Neural cell (in vitro differentiated cells): ENCODE measurements around the gene USP26. TPM values are rescaled to one million over a fixed set of nuclear protein-coding genes. Genes with fewer than 3 reads are reported as not detected.

Experiments used
- H2AFZ ChIP-seq: fragments of 200-600, 300-800 bp; sonication (generic), shearing (Covaris generic); 2 replicates; pipeline ENCODE4 v1.6.0; 2014; ENCODE audit warnings: low read depth, mild to moderate bottlenecking, antibody characterized with exemption, low read length, moderate library complexity
- H3F3A ChIP-seq: fragments of 200-600 bp; shearing (Covaris generic); 2 replicates; pipeline ENCODE4 v1.6.1; 2016; ENCODE audit warnings: mild to moderate bottlenecking, moderate library complexity, mixed read lengths, antibody characterized with exemption, low read length; ENCODE audit not compliant: insufficient read depth, poor library complexity, severe bottlenecking
- H3K27ac ChIP-seq: fragments of 200-600, 300-800 bp; sonication (generic), shearing (Covaris generic); 2 replicates; pipeline ENCODE4 v1.5.1; 2014; ENCODE audit warnings: mild to moderate bottlenecking, low read length, moderate library complexity
- H3K27me3 ChIP-seq: fragments of 300-800, 200-600 bp; sonication (generic), shearing (Covaris generic); 2 replicates; pipeline ENCODE4 v1.6.0; 2014; ENCODE audit warnings: mild to moderate bottlenecking, low read depth, low read length, moderate library complexity; ENCODE audit not compliant: insufficient read depth
- H3K36me3 ChIP-seq: fragments of 300-800, 200-600 bp; sonication (generic), shearing (Covaris generic); 2 replicates; pipeline ENCODE4 v1.5.1; 2014; ENCODE audit warnings: mild to moderate bottlenecking, antibody characterized with exemption, low read length, moderate library complexity; ENCODE audit not compliant: insufficient read depth
- H3K4me2 ChIP-seq: fragments of 300-800, 200-600 bp; sonication (generic), shearing (Covaris generic); 2 replicates; pipeline ENCODE4 v1.6.0; 2014; ENCODE audit warnings: mild to moderate bottlenecking, low read length
- H3K4me3 ChIP-seq: fragments of 300-800, 200-600 bp; sonication (generic), shearing (Covaris generic); 2 replicates; pipeline ENCODE4 v1.5.1; 2014; ENCODE audit warnings: mild to moderate bottlenecking, low read length, moderate library complexity
- H3K79me2 ChIP-seq: fragments of 200-600 bp; shearing (Covaris generic); replicated peaks from 2 replicates; pipeline ENCODE4 v1.6.0; 2014; ENCODE audit warnings: mild to moderate bottlenecking, low read length, moderate library complexity; ENCODE audit not compliant: insufficient read depth
- H3K9ac ChIP-seq: fragments of 300-800, 200-600 bp; sonication (generic), shearing (Covaris generic); 2 replicates; pipeline ENCODE4 v1.6.1; 2016; ENCODE audit warnings: mild to moderate bottlenecking, low read length, mixed read lengths
- H3K9me2 ChIP-seq: fragments of 200-600 bp; shearing (Covaris generic); 2 replicates; pipeline ENCODE4 v1.6.1; 2016; ENCODE audit warnings: mild to moderate bottlenecking, low read length, mixed read lengths; ENCODE audit not compliant: insufficient read depth
- H3K9me3 ChIP-seq: fragments of 200-600, 300-800 bp; sonication (generic), shearing (Covaris generic); 2 replicates; pipeline ENCODE4 v1.6.1; 2016; ENCODE audit warnings: mild to moderate bottlenecking, mixed run types, low read length, moderate library complexity, mixed read lengths
- H4K20me1 ChIP-seq: fragments of 200-600 bp; shearing (Covaris generic); 2 replicates; pipeline ENCODE4 v1.6.1; 2016; ENCODE audit warnings: mild to moderate bottlenecking, mixed run types; ENCODE audit not compliant: insufficient read depth
- CTCF ChIP-seq: fragments of 450-650 bp; IDR thresholded peaks from 2 replicates; pipeline ENCODE4 v1.5.1; 2014; ENCODE audit warnings: antibody characterized with exemption, mild to moderate bottlenecking, moderate library complexity; ENCODE audit not compliant: poor library complexity, severe bottlenecking
- EP300 ChIP-seq: fragments of 450-650 bp; conservative IDR thresholded peaks from 2 replicates; pipeline ENCODE4 v1.6.1; 2014; ENCODE audit warnings: antibody characterized with exemption, mild to moderate bottlenecking, moderate library complexity; ENCODE audit not compliant: poor library complexity, severe bottlenecking
- EZH2 ChIP-seq: fragments of 200-600, 300-800 bp; shearing (Covaris generic), sonication (generic); IDR thresholded peaks from 2 replicates; pipeline ENCODE4 v1.6.1; 2014; ENCODE audit warnings: antibody characterized with exemption, low read length, borderline replicate concordance, mild to moderate bottlenecking; ENCODE audit not compliant: insufficient read depth, poor library complexity, severe bottlenecking
- MXI1 ChIP-seq: fragments of 450-650 bp; conservative IDR thresholded peaks from 2 replicates; pipeline ENCODE4 v1.6.1; 2014; ENCODE audit warnings: antibody characterized with exemption, mild to moderate bottlenecking; ENCODE audit not compliant: poor library complexity, severe bottlenecking
- POLR2AphosphoS5 ChIP-seq: IDR thresholded peaks from 2 replicates; pipeline ENCODE4 v1.6.1; 2012
- RAD21 ChIP-seq: fragments of 450-650 bp; conservative IDR thresholded peaks from 2 replicates; pipeline ENCODE4 v1.6.1; 2014; ENCODE audit warnings: antibody characterized with exemption, mild to moderate bottlenecking, moderate library complexity
- REST ChIP-seq: IDR thresholded peaks from 2 replicates; pipeline ENCODE4 v1.6.1; 2012; ENCODE audit warnings: borderline replicate concordance
- SMC3 ChIP-seq: fragments of 450-650 bp; conservative IDR thresholded peaks from 2 replicates; pipeline ENCODE4 v1.6.1; 2014; ENCODE audit warnings: antibody characterized with exemption, mild to moderate bottlenecking, moderate library complexity; ENCODE audit not compliant: poor library complexity
- TAF1 ChIP-seq: IDR thresholded peaks from 2 replicates; pipeline ENCODE4 v1.6.1; 2012; ENCODE audit warnings: low read depth
- polyA plus RNA-seq: library from polyadenylated mRNA; depleted of rRNA; stranded (reverse); fragments of >200 nt; gene quantifications from 2 replicates; pipeline ENCODE4 v1.2.3, GENCODE V29; 2014

The USP26 gene
- polyA plus RNA-seq, 1 donor from 2014 or later, result not detected

- no peak overlapping the region for H3K27ac ChIP-seq
These were observed 28.4 kb downstream of the USP26 start for GRCh38 chrX:133068461-133068860.

GRCh38 chrX:133056341-133056740, 40.6 kb downstream of the USP26 start:
- H3K9me2 ChIP-seq, result no peaks in the 10 kb centered on the region
- H3K9ac ChIP-seq, result no peak overlapping the region
- H3K4me2 ChIP-seq, result no peak overlapping the region
- H3K27me3 ChIP-seq, result no peaks in the 10 kb centered on the region
- no peak overlapping the region for H3K4me3 ChIP-seq
- no peaks in the 10 kb centered on the region for H3K79me2 ChIP-seq
- no peaks in the 10 kb centered on the region for H3F3A ChIP-seq
- H3K9me3 ChIP-seq, result no peaks in the 10 kb centered on the region
- TF ChIP-seq CTCF (no peak), RAD21 (no peak), SMC3 (no peak), REST (no peak), MXI1 (no peak), EP300 (no peak)
- no peaks in the 10 kb centered on the region for H4K20me1 ChIP-seq
- H3K27ac ChIP-seq, result no peak overlapping the region
- H2AFZ ChIP-seq, result no peak overlapping the region
- no peaks in the 10 kb centered on the region for H3K36me3 ChIP-seq

More at GRCh38 chrX:133068461-133068860, 28.4 kb downstream of the USP26 start:
- no peaks in the 10 kb centered on the region for H3K27me3 ChIP-seq
- H2AFZ ChIP-seq, result no peak overlapping the region
- H3K4me3 ChIP-seq, result no peak overlapping the region
- no peaks in the 10 kb centered on the region for H4K20me1 ChIP-seq
- no peaks in the 10 kb centered on the region for H3K36me3 ChIP-seq
- no peaks in the 10 kb centered on the region for H3F3A ChIP-seq
- no peaks in the 10 kb centered on the region for H3K9me3 ChIP-seq
- no peaks in the 10 kb centered on the region for H3K79me2 ChIP-seq
- TF ChIP-seq CTCF (no peak), EP300 (no peak), EZH2 (no peak), TAF1 (no peak), MXI1 (no peak), REST (no peak), SMC3 (no peak), RAD21 (no peak), POLR2AphosphoS5 (no peak)
- no peak overlapping the region for H3K4me2 ChIP-seq
- H3K9me2 ChIP-seq, result no peaks in the 10 kb centered on the region
- no peak overlapping the region for H3K9ac ChIP-seq
